ENCODE results near the gene PSMD9. TPM values are rescaled to one million over a fixed set of nuclear protein-coding genes. Genes with fewer than 3 reads are reported as not detected.

PSMD9 gene
- total RNA-seq, 1 experiment from 2014 or later: 39.9 TPM

- Mint-ChIP-seq H3K36me3 (ENCODE audit: insufficient read depth in 1 of 3, low read depth in 3 of 3) (peaks cover 2 to 6% (median 4%) of the 10 kb centered on the region in 3 experiments; a peak in 4 of 7 replicates), H3K4me1 (peaks cover 9 to 10% of the 10 kb centered on the region in 2 experiments), H3K27ac (no peak overlapping the region), H3K4me3 (no peak overlapping the region), H3K9me3 (peaks cover 6 to 11% of the 10 kb centered on the region in 2 experiments; a peak in 4 of 5 replicates), H3K27me3 (ENCODE audit: low read depth) (no peaks in the 10 kb centered on the region; the same call in 1 of the 2 replicates)
- no peak overlapping the region for H3K23ac ChIP-seq (ENCODE audit: insufficient read length, low read depth, low read length)
- no peaks in the 10 kb centered on the region for H3K79me2 ChIP-seq (ENCODE audit: insufficient read depth, low read length)
- no peak overlapping the region for H3K4ac ChIP-seq (ENCODE audit: low read depth, low read length)
- no peak overlapping the region for H2BK120ac ChIP-seq (ENCODE audit: low read depth, low read length, poor library complexity, severe bottlenecking)
- H3K14ac ChIP-seq (ENCODE audit: insufficient read depth, low read length): no peak overlapping the region
- no peak overlapping the region for H4K5ac ChIP-seq (ENCODE audit: insufficient read length, low read depth, low read length)
- H3K27me3 ChIP-seq (ENCODE audit: insufficient read depth, low read length): no peaks in the 10 kb centered on the region
- H3K4me2 ChIP-seq (ENCODE audit: insufficient read depth, insufficient read length, low read length): no peak overlapping the region
- H2BK5ac ChIP-seq (ENCODE audit: insufficient read length, low read length): no peak overlapping the region
- no peaks in the 10 kb centered on the region for H4K20me1 ChIP-seq (ENCODE audit: control insufficient read depth, insufficient read depth, insufficient read length)
- no peaks in the 10 kb centered on the region for H3K23me2 ChIP-seq (ENCODE audit: insufficient read length, low read depth, low read length, poor library complexity, severe bottlenecking)
- no CpG with 5 or more reads among the region's 15 CpGs for WGBS (ENCODE audit: extremely low coverage, insufficient read length, low lambda C conversion rate)
- H3K79me1 ChIP-seq (ENCODE audit: insufficient read depth, low read depth, low read length, poor library complexity, severe bottlenecking): no peaks in the 10 kb centered on the region
- H2BK15ac ChIP-seq (ENCODE audit: low read depth, low read length): no peak overlapping the region
- H2AK5ac ChIP-seq (ENCODE audit: insufficient read length, low read length): no peak overlapping the region
- no peak overlapping the region for H4K91ac ChIP-seq (ENCODE audit: insufficient read length, low read depth, low read length)
- H2BK20ac ChIP-seq (ENCODE audit: low read depth, low read length, poor library complexity, severe bottlenecking): no peak overlapping the region
- H3K56ac ChIP-seq (ENCODE audit: insufficient read length, low read depth, low read length): no peak overlapping the region
- H3K9me3 ChIP-seq (ENCODE audit: control insufficient read depth, low read depth, low read length): no peaks in the 10 kb centered on the region
- H3K18ac ChIP-seq (ENCODE audit: insufficient read length, low read depth, low read length): no peak overlapping the region
- no peak overlapping the region for H3T11ph ChIP-seq (ENCODE audit: low read length)
- no peak overlapping the region for H2BK12ac ChIP-seq (ENCODE audit: insufficient read length, low read depth, low read length)
- no peak overlapping the region for H4K8ac ChIP-seq (replicated peaks; ENCODE audit: insufficient read length, low read depth, low read length)
- H3K27ac ChIP-seq (ENCODE audit: insufficient read length, low read depth, low read length): no peak overlapping the region
- no peak for DNase-seq
- no peak overlapping the region for H2AFZ ChIP-seq (ENCODE audit: low read length)
- no peak overlapping the region for H3K9ac ChIP-seq (ENCODE audit: extremely low read depth, insufficient read length, low read length)
- 0 out of 2 replicates have a peak, but pooled peaks cover 4% of the 10 kb centered on the region for H3K4me1 ChIP-seq (ENCODE audit: insufficient read depth, low read length)
- TF ChIP-seq, protein P1, sequence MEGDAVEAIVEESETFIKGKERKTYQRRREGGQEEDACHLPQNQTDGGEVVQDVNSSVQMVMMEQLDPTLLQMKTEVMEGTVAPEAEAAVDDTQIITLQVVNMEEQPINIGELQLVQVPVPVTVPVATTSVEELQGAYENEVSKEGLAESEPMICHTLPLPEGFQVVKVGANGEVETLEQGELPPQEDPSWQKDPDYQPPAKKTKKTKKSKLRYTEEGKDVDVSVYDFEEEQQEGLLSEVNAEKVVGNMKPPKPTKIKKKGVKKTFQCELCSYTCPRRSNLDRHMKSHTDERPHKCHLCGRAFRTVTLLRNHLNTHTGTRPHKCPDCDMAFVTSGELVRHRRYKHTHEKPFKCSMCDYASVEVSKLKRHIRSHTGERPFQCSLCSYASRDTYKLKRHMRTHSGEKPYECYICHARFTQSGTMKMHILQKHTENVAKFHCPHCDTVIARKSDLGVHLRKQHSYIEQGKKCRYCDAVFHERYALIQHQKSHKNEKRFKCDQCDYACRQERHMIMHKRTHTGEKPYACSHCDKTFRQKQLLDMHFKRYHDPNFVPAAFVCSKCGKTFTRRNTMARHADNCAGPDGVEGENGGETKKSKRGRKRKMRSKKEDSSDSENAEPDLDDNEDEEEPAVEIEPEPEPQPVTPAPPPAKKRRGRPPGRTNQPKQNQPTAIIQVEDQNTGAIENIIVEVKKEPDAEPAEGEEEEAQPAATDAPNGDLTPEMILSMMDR (conservative IDR thresholded peaks at IDR 0.05): no peak
These were observed 53.6 kb downstream of the PSMD9 start for GRCh38 chr12:121942145-121942718.

All from H9 (cell line).